OCI-LY1 (cell line): ENCODE measurements around the gene RENBP.
A peak's percentile ranks its signal among the peaks of the same experiment; 100 is the strongest.

Source experiments
- H2AFZ ChIP-seq: fragments of 200-600 bp; sonication (generic), shearing (Covaris generic); 2 replicates; pipeline ENCODE4 v1.6.0; 2014; ENCODE audit warnings: antibody characterized with exemption, mild to moderate bottlenecking, low read length
- H3F3A ChIP-seq: fragments of 200-600 bp; sonication (generic), shearing (Covaris generic); 2 replicates; pipeline ENCODE4 v1.6.0; 2014; ENCODE audit warnings: mild to moderate bottlenecking, antibody characterized with exemption, low read length, moderate library complexity; ENCODE audit not compliant: insufficient read depth
- H3K27ac ChIP-seq: fragments of 200-600 bp; sonication (generic); 2 replicates; pipeline ENCODE4 v1.5.1; 2014; ENCODE audit warnings: low read length, mixed run types, mild to moderate bottlenecking, low read depth; ENCODE audit not compliant: poor library complexity, severe bottlenecking
- H3K27me3 ChIP-seq: fragments of 200-600 bp; sonication (generic); 2 replicates; pipeline ENCODE4 v1.6.0; 2014; ENCODE audit warnings: antibody characterized with exemption, mild to moderate bottlenecking, low read length, moderate library complexity; ENCODE audit not compliant: insufficient read depth
- H3K36me3 ChIP-seq: fragments of 200-600 bp; sonication (generic); 2 replicates; pipeline ENCODE4 v1.6.1; 2014; ENCODE audit warnings: mild to moderate bottlenecking, antibody characterized with exemption, low read length, moderate library complexity, mixed read lengths; ENCODE audit not compliant: insufficient read depth
- H3K4me1 ChIP-seq: fragments of 200-600 bp; sonication (generic); 2 replicates; pipeline ENCODE4 v1.5.1; 2014; ENCODE audit warnings: mild to moderate bottlenecking, low read length, moderate library complexity; ENCODE audit not compliant: insufficient read depth, severe bottlenecking
- H3K4me2 ChIP-seq: fragments of 200-600 bp; sonication (generic), shearing (Covaris generic); 2 replicates; pipeline ENCODE4 v1.6.1; 2014; ENCODE audit warnings: low read length
- H3K4me3 ChIP-seq: fragments of 200-600 bp; sonication (generic); 2 replicates; pipeline ENCODE4 v1.5.1; 2014; ENCODE audit warnings: low read length, low read depth, mild to moderate bottlenecking, mixed read lengths; ENCODE audit not compliant: poor library complexity, severe bottlenecking
- H3K79me2 ChIP-seq: fragments of 200-600 bp; shearing (Covaris generic); 2 replicates; pipeline ENCODE4 v1.6.1; 2016; ENCODE audit warnings: mixed run types, low read length, mixed read lengths; ENCODE audit not compliant: insufficient read depth
- H3K9ac ChIP-seq: fragments of 200-600 bp; sonication (generic), shearing (Covaris generic); 2 replicates; pipeline ENCODE4 v1.6.1; 2014; ENCODE audit warnings: mild to moderate bottlenecking, low read length, mixed read lengths
- H3K9me2 ChIP-seq: fragments of 200-600 bp; sonication (generic), shearing (Covaris generic); 2 replicates; pipeline ENCODE4 v1.6.1; 2014; ENCODE audit warnings: low read depth, mild to moderate bottlenecking, low read length, mixed read lengths
- H3K9me3 ChIP-seq: fragments of 200-600 bp; shearing (Covaris generic); 2 replicates; pipeline ENCODE4 v1.6.1; 2014; ENCODE audit warnings: low read length, mixed read lengths
- H4K20me1 ChIP-seq: fragments of 200-600 bp; sonication (generic), shearing (Covaris generic); 2 replicates; pipeline ENCODE4 v1.6.0; 2016; ENCODE audit warnings: mild to moderate bottlenecking, low read length; ENCODE audit not compliant: insufficient read depth
- CTCF ChIP-seq: fragments of 200-600 bp; sonication (generic), shearing (Covaris generic); IDR thresholded peaks from 2 replicates; pipeline ENCODE4 v1.5.1; 2017; ENCODE audit warnings: mild to moderate bottlenecking, antibody characterized with exemption, low read length, moderate library complexity, mixed read lengths
- EZH2 ChIP-seq: fragments of 200-600 bp; sonication (generic), shearing (Covaris generic); IDR thresholded peaks from 2 replicates; pipeline ENCODE4 v1.8.0; 2017; ENCODE audit warnings: borderline replicate concordance, mixed run types, mild to moderate bottlenecking, antibody characterized with exemption, low read length, moderate library complexity, mixed read lengths

Gene RENBP

GRCh38 chrX:153928846-153929245 lies 15.6 kb downstream of the RENBP start:
- Histone ChIP-seq H2AFZ (no peak overlapping the region), H3K4me3 (peak overlapping the region; percentile 59), H3K9me2 (no peaks in the 10 kb centered on the region), H3K27ac (peak overlapping the region; percentile 79), H3K4me1 (peaks cover 51% of the 10 kb centered on the region), H3K36me3 (peaks cover 31% of the 10 kb centered on the region; the same call in 1 of the 2 replicates), H3K4me2 (peak overlapping the region; percentile 73), H3K79me2 (no peaks in the 10 kb centered on the region), H3F3A (no peaks in the 10 kb centered on the region), H3K9ac (peak overlapping the region; percentile 47), H4K20me1 (no peaks in the 10 kb centered on the region), H3K9me3 (no peaks in the 10 kb centered on the region), H3K27me3 (no peaks in the 10 kb centered on the region)
- TF ChIP-seq CTCF (no peak), EZH2 (no peak)

GRCh38 chrX:153927922-153928760 lies 16.3 kb downstream of the RENBP start:
- TF ChIP-seq EZH2, result no peak
- peak; percentile 9; the same call in 1 of the 2 replicates for TF ChIP-seq CTCF
- Histone ChIP-seq H3K4me3 (peak overlapping the region; percentile 95), H2AFZ (no peak overlapping the region), H3K9me2 (no peaks in the 10 kb centered on the region), H3K9ac (peak overlapping the region; percentile 97), H3K79me2 (no peaks in the 10 kb centered on the region), H3K4me2 (peak overlapping the region; percentile 95), H3K36me3 (peaks cover 31% of the 10 kb centered on the region; the same call in 1 of the 2 replicates), H3K9me3 (no peaks in the 10 kb centered on the region), H4K20me1 (no peaks in the 10 kb centered on the region), H3K27me3 (no peaks in the 10 kb centered on the region), H3F3A (no peaks in the 10 kb centered on the region), H3K27ac (peak overlapping the region; percentile 100), H3K4me1 (peaks cover 55% of the 10 kb centered on the region)

GRCh38 chrX:153927672-153927921 lies 16.8 kb downstream of the RENBP start:
- Histone ChIP-seq H3K9me3 (no peaks in the 10 kb centered on the region), H3K4me2 (peak overlapping the region; percentile 95), H2AFZ (no peak overlapping the region), H3K4me3 (peak overlapping the region; percentile 95), H4K20me1 (no peaks in the 10 kb centered on the region), H3K9me2 (no peaks in the 10 kb centered on the region), H3F3A (no peaks in the 10 kb centered on the region), H3K79me2 (no peaks in the 10 kb centered on the region), H3K27me3 (no peaks in the 10 kb centered on the region), H3K27ac (peak overlapping the region; percentile 100), H3K36me3 (peaks cover 31% of the 10 kb centered on the region; the same call in 1 of the 2 replicates), H3K9ac (peak overlapping the region; percentile 97), H3K4me1 (peaks cover 59% of the 10 kb centered on the region)
- TF ChIP-seq CTCF (no peak), EZH2 (no peak)
